HepG2 (cell line): ENCODE results near the gene MSMO1. TPM values are rescaled to one million over a fixed set of nuclear protein-coding genes. Genes with fewer than 3 reads are reported as not detected.

Experiments used
- ATAC-seq: fragments of 200-7000 bp; cut with Tn5 transposase; 3 replicates; pipeline ENCODE4 v1.9.1; 2020; ENCODE audit warnings: mild to moderate bottlenecking, moderate library complexity
- BruUV-seq: library from RNA; stranded (reverse); fragments of 400-500 nt; replicated peaks from 2 replicates; lab custom pipeline; 2021; lab: Mats Ljungman, UMichigan
- CTCF ChIA-PET: fragments of 300-600 bp; formaldehyde crosslinking; extraction: SDS; loops from one replicate; lab custom pipeline; 2021; ENCODE audit warnings: low total read pairs, inconsistent platforms, low intra/inter-chr PET ratio; lab: Yijun Ruan, JAX
- POLR2A ChIA-PET: fragments of 350-600 bp; sonication (Branson Sonifier 250); formaldehyde crosslinking; loops from one replicate; lab custom pipeline; 2020; ENCODE audit warnings: antibody characterized with exemption, inconsistent platforms; lab: Yijun Ruan, JAX
- DNase-seq: peaks from one replicate; pipeline ENCODE4 v3.0.0-alpha.2; 2015; ENCODE audit warnings: low spot score
- FAIRE-seq: peaks from 3 replicates; lab custom pipeline; 2011; peaks lifted over from hg19 to GRCh38; lab: Jason Lieb, UNC
- H2AFZ ChIP-seq: one replicate; pipeline ENCODE4 v1.6.1; 2011; ENCODE audit warnings: low read length, inconsistent platforms
- H3K27ac ChIP-seq: fragments of 300-600 bp; 3 replicates; pipeline ENCODE4 v1.8.0; 2011; ENCODE audit warnings: mixed run types, mild to moderate bottlenecking, mixed read lengths, low read length, inconsistent platforms; ENCODE audit not compliant: insufficient read depth; ENCODE audit errors: extremely low read length
- H3K27me3 ChIP-seq, 2 experiments: fragments of 200-600 bp in 1 of 2; 2 replicates in 1 of 2; 3 replicates in 1 of 2; pipeline versions ENCODE4 v1.6.0 to v1.8.0; 2011; ENCODE audit warnings: low read length in 2 of 2, mild to moderate bottlenecking in 2 of 2, moderate library complexity in 2 of 2, inconsistent platforms in 1 of 2; ENCODE audit not compliant: insufficient read depth in 2 of 2, control insufficient read depth in 1 of 2
- H3K36me3 ChIP-seq, 2 experiments: fragments of 200-600 bp in 1 of 2; replicated peaks in 1 of 2; 2 replicates in 1 of 2; 3 replicates in 1 of 2; pipeline versions ENCODE4 v1.5.1 to v1.8.0; 2011; ENCODE audit warnings: low read length in 2 of 2, inconsistent platforms in 1 of 2; ENCODE audit not compliant: insufficient read depth in 2 of 2, control insufficient read depth in 1 of 2
- H3K4me1 ChIP-seq: 2 replicates; pipeline ENCODE4 v1.5.1; 2012; ENCODE audit warnings: low read length, inconsistent platforms; ENCODE audit not compliant: insufficient read depth
- H3K4me2 ChIP-seq: 2 replicates; pipeline ENCODE4 v1.6.0; 2011; ENCODE audit warnings: low read depth, low read length, inconsistent platforms
- H3K4me3 ChIP-seq, 3 experiments: fragments of 200-600 bp in 1 of 3; sonication (generic), shearing (Covaris generic) in 1 of 3; replicated peaks in 1 of 3; 2 replicates each; pipeline ENCODE4 v1.5.1; 2011 to 2016; ENCODE audit warnings: low read length in 3 of 3, inconsistent platforms in 2 of 3, low read depth in 2 of 3, mild to moderate bottlenecking in 2 of 3, control low read depth in 1 of 3, mixed read lengths in 1 of 3; ENCODE audit not compliant: insufficient read depth in 1 of 3
- H3K79me2 ChIP-seq: one replicate; pipeline ENCODE4 v1.6.1; 2011; ENCODE audit warnings: low read length, inconsistent platforms; ENCODE audit not compliant: insufficient read depth
- H3K9ac ChIP-seq: 2 replicates; pipeline ENCODE4 v1.6.0; 2011; ENCODE audit warnings: mild to moderate bottlenecking, low read depth, low read length, inconsistent platforms; ENCODE audit not compliant: insufficient read depth
- H3K9me3 ChIP-seq: 2 replicates; pipeline ENCODE4 v1.5.1; 2012; ENCODE audit warnings: mild to moderate bottlenecking, low read length
- H4K20me1 ChIP-seq: 2 replicates; pipeline ENCODE4 v1.6.0; 2011; ENCODE audit warnings: inconsistent platforms, mild to moderate bottlenecking, low read length, moderate library complexity; ENCODE audit not compliant: insufficient read depth
- FOXA3 ChIP-seq: IDR thresholded peaks from 2 replicates; pipeline ENCODE4 v1.6.1; 2016; ENCODE audit warnings: missing genetic modification reagents, missing compliant biosample characterization
- ISL2 ChIP-seq: sonication (generic); formaldehyde crosslinking; IDR thresholded peaks from 2 replicates; pipeline ENCODE4 v1.5.0; 2020; ENCODE audit warnings: missing genetic modification reagents
- KLF16 ChIP-seq, 2 experiments: sonication (generic) in 1 of 2; formaldehyde crosslinking in 1 of 2; IDR thresholded peaks; 2 replicates each; pipeline versions ENCODE4 v1.6.1 to v1.8.0; 2016 to 2023; ENCODE audit warnings: missing genetic modification reagents in 2 of 2, missing compliant biosample characterization in 1 of 2
- MAZ ChIP-seq, 2 experiments: sonication (generic) in 1 of 2; formaldehyde crosslinking in 1 of 2; IDR thresholded peaks; 2 replicates each; pipeline versions ENCODE4 v1.5.0 to v1.6.1; 2012 to 2020; ENCODE audit warnings: low read depth in 2 of 2, mild to moderate bottlenecking in 2 of 2, borderline replicate concordance in 1 of 2, improper control_type of control experiment in 1 of 2, low read length in 1 of 2, missing genetic modification reagents in 1 of 2, moderate library complexity in 1 of 2
- NFE2L1 ChIP-seq: sonication (generic); formaldehyde crosslinking; IDR thresholded peaks from 2 replicates; pipeline ENCODE4 v1.4.0; 2020; ENCODE audit warnings: missing genetic modification reagents, mild to moderate bottlenecking, borderline replicate concordance
- SIX1 ChIP-seq: sonication (generic); formaldehyde crosslinking; IDR thresholded peaks from 2 replicates; pipeline ENCODE4 v1.4.0; 2020; ENCODE audit warnings: missing genetic modification reagents, borderline replicate concordance
- TCF12 ChIP-seq, 2 experiments: fragments of 450-650 bp in 1 of 2; sonication (generic) in 1 of 2; formaldehyde crosslinking in 1 of 2; IDR thresholded peaks; 2 replicates each; pipeline versions ENCODE4 v1.6.1 to v1.8.0; 2017 to 2022; ENCODE audit warnings: antibody characterized with exemption in 1 of 2, mild to moderate bottlenecking in 1 of 2, missing genetic modification reagents in 1 of 2, moderate library complexity in 1 of 2
- XBP1 ChIP-seq: sonication (generic); formaldehyde crosslinking; IDR thresholded peaks from 2 replicates; pipeline ENCODE4 v1.5.0; 2020; ENCODE audit warnings: missing genetic modification reagents
- YY1 ChIP-seq: IDR thresholded peaks from 2 replicates; pipeline ENCODE4 v1.6.1; 2011; ENCODE audit warnings: low read length, low read depth, moderate library complexity, mild to moderate bottlenecking; ENCODE audit not compliant: insufficient read depth, insufficient replicate concordance
- ZNF3 ChIP-seq: IDR thresholded peaks from 2 replicates; pipeline ENCODE4 v1.7.0; 2017; ENCODE audit warnings: inconsistent platforms
- WGBS: methylation state at CpG from one replicate; pipeline ENCODE4 v1.1.6; 2017; ENCODE audit warnings: low lambda C conversion rate; 5-methylcytosine and 5-hydroxymethylcytosine counted together
- in situ Hi-C: cut with HindIII; loops from 2 replicates; pipeline ENCODE4 v1.10.0; 2017; ENCODE audit warnings: low pct_unique_long_range_greater_than_20kb; ENCODE audit not compliant: extremely low pct_ligation_motif_present
- intact Hi-C: fragments of 100-400 bp; cut with micrococcal nuclease; formaldehyde crosslinking; loops from one replicate; pipeline ENCODE4 v1.10.0; 2022; ENCODE audit not compliant: unreplicated experiment
- polyA plus RNA-seq, 8 experiments: library from polyadenylated mRNA; depleted of rRNA in 3 of 8; stranded (reverse) in 7 of 8; unstranded in 1 of 8; fragments of >200 nt; fragmentation: Illumina TruSeq in 4 of 8; extraction: Trizol in 4 of 8; gene quantifications; 2 replicates each; pipeline versions ENCODE4 v1.2.1 to v1.2.3, GENCODE V29; 2011 to 2016; ENCODE audit warnings: low read depth in 4 of 8, missing spikeins in 1 of 8, mixed read lengths in 1 of 8; ENCODE audit not compliant: insufficient read depth in 1 of 8
- total RNA-seq, 5 experiments: library from RNA; depleted of rRNA; stranded (reverse); fragments of >200 nt; fragmentation: Illumina TruSeq; extraction: Trizol; gene quantifications; 2 replicates each; pipeline ENCODE4 v1.2.3, GENCODE V29; 2016; ENCODE audit warnings: low read depth in 1 of 5
- TF ChIP-seq, protein P1 (sequence below): sonication (generic); formaldehyde crosslinking; IDR thresholded peaks from 2 replicates; pipeline ENCODE4 v1.4.0; 2020; ENCODE audit warnings: mild to moderate bottlenecking, missing genetic modification reagents, borderline replicate concordance

The MSMO1 gene
- total and polyA plus RNA-seq, 2 of the 13 experiments (the other 11 are each of a cell fraction or from before 2014, with no cell fraction given): 98.1 to 216 TPM

DNA sequence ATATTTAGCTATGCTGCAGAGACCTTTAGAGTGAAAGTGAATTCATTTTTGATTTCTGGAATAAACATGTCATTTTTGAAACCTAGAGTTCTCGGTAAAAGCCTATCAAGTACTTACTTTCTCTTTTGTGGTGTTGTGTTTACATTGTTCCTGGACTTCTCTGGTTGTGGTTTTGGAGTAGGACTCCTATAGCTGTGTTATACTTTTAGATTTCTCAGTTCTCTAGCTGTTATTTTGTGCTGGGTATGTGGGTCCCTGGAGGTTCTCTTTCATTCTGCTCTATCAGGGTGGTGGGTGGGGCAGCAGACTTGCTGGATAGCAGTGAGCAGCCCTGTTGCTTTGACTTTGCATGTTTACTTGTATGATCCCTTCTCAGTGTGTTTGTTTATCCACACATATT, 25.6 kb upstream of the MSMO1 start:
- no peak overlapping the region for H3K9ac ChIP-seq
- peaks cover 2 to 9% of the 10 kb centered on the region in 2 experiments; a peak in 3 of 5 replicates for H3K36me3 ChIP-seq
- TF ChIP-seq YY1 (no peak), NFE2L1 (no peak), SIX1 (CRISPR knock-in tag) (no peak), FOXA3 (peak; percentile 18; the same call in 1 of the 2 replicates)
- FAIRE-seq (peak; percentile 37), ATAC-seq (no peak), DNase-seq (no peak)
- H3K27me3 ChIP-seq: no peaks in the 10 kb centered on the region
- in situ Hi-C loops (no loop called here), intact Hi-C loops (no loop called here)
- no TSS peak for BruUV-seq
- H3K79me2 ChIP-seq: no peaks in the 10 kb centered on the region
- H2AFZ ChIP-seq: peak overlapping the region; percentile 7
- H3K27ac ChIP-seq: no peak overlapping the region
- 81% methylated on average over 1 of the region's 1 CpG for whole genome bisulfite sequencing
- H3K4me2 ChIP-seq: peak overlapping the region; percentile 29; the same call in 1 of the 2 replicates
- ChIA-PET POLR2A (no interaction called here), CTCF (no interaction called here)
- no peaks in the 10 kb centered on the region for H4K20me1 ChIP-seq
- H3K4me1 ChIP-seq: peaks cover 6% of the 10 kb centered on the region; the same call in 1 of the 2 replicates
- H3K4me3 ChIP-seq: no peak overlapping the region
- no peaks in the 10 kb centered on the region for H3K9me3 ChIP-seq

DNA sequence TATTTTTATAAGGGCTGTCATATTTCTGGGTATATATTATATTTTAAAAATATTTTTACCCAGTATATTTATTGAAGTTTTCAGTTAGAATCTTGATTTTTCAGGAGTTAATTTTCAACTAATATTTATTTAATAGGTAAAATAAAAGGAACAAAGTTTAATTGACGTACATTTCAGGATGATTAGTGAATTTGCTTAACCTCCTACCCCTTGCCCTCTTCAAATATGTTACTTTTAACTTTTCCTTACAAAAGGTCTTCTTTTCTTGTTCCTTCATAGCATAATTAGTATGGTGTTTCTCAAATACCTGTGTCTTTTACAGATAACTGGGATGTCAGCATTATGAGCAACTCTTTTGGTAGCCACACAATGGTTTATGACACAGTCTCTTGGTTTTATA, 24.8 kb upstream of the MSMO1 start:
- CTCF ChIA-PET: no interaction called here
- POLR2A ChIA-PET: no interaction called here
- in situ Hi-C loops (no loop called here), intact Hi-C loops (no loop called here)
- no peak for FAIRE-seq
- H3K4me2 ChIP-seq: no peak overlapping the region
- H3K4me1 ChIP-seq: peaks cover 6% of the 10 kb centered on the region; the same call in 1 of the 2 replicates
- peaks cover 2 to 4% of the 10 kb centered on the region in 2 experiments; a peak in 3 of 5 replicates for H3K36me3 ChIP-seq
- DNase-seq: no peak
- TF ChIP-seq ISL2 (CRISPR knock-in tag) (no peak), ZNF3 (CRISPR knock-in tag) (no peak), TCF12 (IDR thresholded peaks at IDR 0.05) (no peak), TCF12 (CRISPR knock-in tag; IDR thresholded peaks at IDR 0.05) (no peak), KLF16 (CRISPR knock-in tag; IDR thresholded peaks at IDR 0.05) (no peak), XBP1 (CRISPR knock-in tag) (no peak), MAZ (IDR thresholded peaks at IDR 0.05; ENCODE audit: borderline replicate concordance, low read depth, low read length) (no peak), MAZ (CRISPR knock-in tag; IDR thresholded peaks at IDR 0.05; ENCODE audit: low read depth) (no peak)
- TF ChIP-seq, protein P1, sequence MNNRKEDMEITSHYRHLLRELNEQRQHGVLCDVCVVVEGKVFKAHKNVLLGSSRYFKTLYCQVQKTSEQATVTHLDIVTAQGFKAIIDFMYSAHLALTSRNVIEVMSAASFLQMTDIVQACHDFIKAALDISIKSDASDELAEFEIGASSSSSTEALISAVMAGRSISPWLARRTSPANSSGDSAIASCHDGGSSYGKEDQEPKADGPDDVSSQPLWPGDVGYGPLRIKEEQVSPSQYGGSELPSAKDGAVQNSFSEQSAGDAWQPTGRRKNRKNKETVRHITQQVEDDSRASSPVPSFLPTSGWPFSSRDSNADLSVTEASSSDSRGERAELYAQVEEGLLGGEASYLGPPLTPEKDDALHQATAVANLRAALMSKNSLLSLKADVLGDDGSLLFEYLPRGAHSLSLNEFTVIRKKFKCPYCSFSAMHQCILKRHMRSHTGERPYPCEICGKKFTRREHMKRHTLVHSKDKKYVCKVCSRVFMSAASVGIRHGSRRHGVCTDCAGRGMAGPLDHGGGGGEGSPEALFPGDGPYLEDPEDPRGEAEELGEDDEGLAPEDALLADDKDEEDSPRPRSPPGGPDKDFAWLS (CRISPR knock-in tag): no peak
- H4K20me1 ChIP-seq: no peaks in the 10 kb centered on the region
- H2AFZ ChIP-seq: no peak overlapping the region
- no peaks in the 10 kb centered on the region for H3K27me3 ChIP-seq
- H3K27ac ChIP-seq: no peak overlapping the region
- 97% methylated on average over 1 of the region's 1 CpG for WGBS
- no peaks in the 10 kb centered on the region for H3K9me3 ChIP-seq
- no TSS peak for BruUV-seq
- H3K79me2 ChIP-seq: no peaks in the 10 kb centered on the region
- ATAC-seq: no peak
- H3K9ac ChIP-seq: no peak overlapping the region
- no peak overlapping the region for H3K4me3 ChIP-seq
